ENCODE measurements around the gene UBA52.

UBA52 gene

GRCh38 chr19:18605546-18606280 is 34.1 kb downstream of the UBA52 start:
- in situ Hi-C loops (cut with MboI; ENCODE audit: low pct_unique_long_range_greater_than_20kb, low sequenced_read_pairs): no loop called here
- no peak for DNase-seq

GRCh38 chr19:18606281-18607225 is 34.9 kb downstream of the UBA52 start, which contains the start of gene CRLF1:
TSS of gene CRLF1 (minus strand) at chr19:18606799. CDS start at chr19:18606656, 143 bp downstream.
- in situ Hi-C loops (cut with MboI; ENCODE audit: low pct_unique_long_range_greater_than_20kb, low sequenced_read_pairs): no loop called here
- no peak for DNase-seq

- in situ Hi-C loops (cut with MboI; ENCODE audit: low pct_unique_long_range_greater_than_20kb, low sequenced_read_pairs): no loop called here
- no peak for DNase-seq
These were observed 35.8 kb downstream of the UBA52 start for GRCh38 chr19:18607226-18608101.

- in situ Hi-C loops (cut with MboI; ENCODE audit: low pct_unique_long_range_greater_than_20kb, low sequenced_read_pairs): no loop called here
- no peak for DNase-seq
These were observed 36.6 kb downstream of the UBA52 start for GRCh38 chr19:18608102-18608804.

- in situ Hi-C loops (cut with MboI; ENCODE audit: low pct_unique_long_range_greater_than_20kb, low sequenced_read_pairs): no loop called here
- no peak for DNase-seq
These were observed 37.4 kb downstream of the UBA52 start for GRCh38 chr19:18608805-18609716.

- no peak for DNase-seq
- in situ Hi-C loops (cut with MboI; ENCODE audit: low pct_unique_long_range_greater_than_20kb, low sequenced_read_pairs): no loop called here
These were observed 38.0 kb downstream of the UBA52 start for GRCh38 chr19:18609717-18610051.

GRCh38 chr19:18610245-18610555 is 38.5 kb downstream of the UBA52 start:
- in situ Hi-C loops (cut with MboI; ENCODE audit: low pct_unique_long_range_greater_than_20kb, low sequenced_read_pairs): no loop called here
- no peak for DNase-seq

- no peak for DNase-seq
- in situ Hi-C loops (cut with MboI; ENCODE audit: low pct_unique_long_range_greater_than_20kb, low sequenced_read_pairs): no loop called here
These were observed 39.1 kb downstream of the UBA52 start for GRCh38 chr19:18610556-18611326.

- in situ Hi-C loops (cut with MboI; ENCODE audit: low pct_unique_long_range_greater_than_20kb, low sequenced_read_pairs): no loop called here
These were observed 39.8 kb downstream of the UBA52 start for GRCh38 chr19:18611327-18612050.

GRCh38 chr19:18612051-18612771 is 40.6 kb downstream of the UBA52 start:
- DNase-seq: no peak
- in situ Hi-C loops (cut with MboI; ENCODE audit: low pct_unique_long_range_greater_than_20kb, low sequenced_read_pairs): no loop called here

More at GRCh38 chr19:18611327-18612050, 39.8 kb downstream of the UBA52 start:
- DNase-seq: no peak

GRCh38 chr19:18612772-18613588 is 41.3 kb downstream of the UBA52 start, which contains the start of gene TMEM59L:
TSS of gene TMEM59L (plus strand) at chr19:18612870. CDS start at chr19:18612959, 89 bp downstream.
- no peak for DNase-seq
- in situ Hi-C loops (cut with MboI; ENCODE audit: low pct_unique_long_range_greater_than_20kb, low sequenced_read_pairs): no loop called here

GRCh38 chr19:18613589-18614234 is 42.1 kb downstream of the UBA52 start:
- no peak for DNase-seq
- in situ Hi-C loops (cut with MboI; ENCODE audit: low pct_unique_long_range_greater_than_20kb, low sequenced_read_pairs): no loop called here

GRCh38 chr19:18616023-18616422 is 44.4 kb downstream of the UBA52 start:
- in situ Hi-C loops (cut with MboI; ENCODE audit: low pct_unique_long_range_greater_than_20kb, low sequenced_read_pairs): no loop called here
- no peak for DNase-seq

GRCh38 chr19:18617562-18617961 is 45.9 kb downstream of the UBA52 start:
- no peak for DNase-seq
- in situ Hi-C loops (cut with MboI; ENCODE audit: low pct_unique_long_range_greater_than_20kb, low sequenced_read_pairs): no loop called here

- no peak for DNase-seq
- in situ Hi-C loops (cut with MboI; ENCODE audit: low pct_unique_long_range_greater_than_20kb, low sequenced_read_pairs): no loop called here
These were observed 46.6 kb downstream of the UBA52 start for GRCh38 chr19:18618236-18618635.

All from KBM-7 (cell line).